NCI-H1436 treated with DMSO at 0.1 percent for 48 hours (cell line): Measurements from ENCODE around the gene NELFB.

ENCODE experiments used
- DNase-seq: peaks from one replicate; lab custom pipeline; 2025; lab: John Stamatoyannopoulos, UW

The NELFB gene

GRCh38 chr9:137281345-137282116 lies 26.4 kb downstream of the NELFB start:
- no peak for DNase-seq

DNA sequence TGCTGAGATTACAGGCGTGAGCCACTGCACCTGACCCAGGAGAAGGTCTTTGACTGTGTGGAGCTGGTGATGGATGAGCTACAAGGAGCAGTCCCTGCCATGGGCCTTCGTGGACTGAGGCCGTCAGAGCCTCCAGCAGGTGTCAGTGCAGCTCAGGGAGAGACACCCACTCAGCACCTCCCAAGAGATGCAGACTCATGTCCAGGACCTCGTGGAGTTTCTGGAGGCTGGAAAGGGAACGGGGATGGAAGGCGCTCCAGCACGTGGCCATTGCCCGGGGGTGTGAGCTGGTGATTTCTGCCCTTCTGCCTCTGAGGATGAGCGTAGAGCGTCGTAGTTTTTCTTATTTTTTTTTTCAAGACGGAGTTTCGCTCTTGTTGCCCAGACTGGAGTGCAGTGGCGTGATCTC lies 31.9 kb downstream of the NELFB start:
- no peak for DNase-seq

DNA sequence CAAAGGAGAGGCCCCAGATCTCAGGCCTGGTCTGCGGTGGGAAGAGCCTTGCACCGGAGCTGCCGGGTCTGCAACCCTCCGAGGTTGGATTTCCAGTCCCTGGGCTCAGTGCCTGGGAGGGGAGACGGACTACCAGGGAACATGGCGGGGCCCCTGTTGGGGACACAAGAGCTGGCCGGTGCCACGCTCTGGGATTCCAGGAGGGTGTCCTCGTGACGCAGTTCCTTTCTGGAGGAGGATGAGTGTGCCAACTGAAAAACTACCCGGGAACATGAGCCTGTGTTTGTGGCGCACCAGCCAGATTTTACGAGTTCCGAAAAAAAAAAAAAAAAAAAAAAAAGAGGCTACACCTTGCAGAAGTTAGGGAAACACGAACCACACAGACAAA lies 38.0 kb downstream of the NELFB start:
- DNase-seq: no peak

- DNase-seq: no peak
Measured at GRCh38 chr9:137293482-137294090, 38.5 kb downstream of the NELFB start.

DNA sequence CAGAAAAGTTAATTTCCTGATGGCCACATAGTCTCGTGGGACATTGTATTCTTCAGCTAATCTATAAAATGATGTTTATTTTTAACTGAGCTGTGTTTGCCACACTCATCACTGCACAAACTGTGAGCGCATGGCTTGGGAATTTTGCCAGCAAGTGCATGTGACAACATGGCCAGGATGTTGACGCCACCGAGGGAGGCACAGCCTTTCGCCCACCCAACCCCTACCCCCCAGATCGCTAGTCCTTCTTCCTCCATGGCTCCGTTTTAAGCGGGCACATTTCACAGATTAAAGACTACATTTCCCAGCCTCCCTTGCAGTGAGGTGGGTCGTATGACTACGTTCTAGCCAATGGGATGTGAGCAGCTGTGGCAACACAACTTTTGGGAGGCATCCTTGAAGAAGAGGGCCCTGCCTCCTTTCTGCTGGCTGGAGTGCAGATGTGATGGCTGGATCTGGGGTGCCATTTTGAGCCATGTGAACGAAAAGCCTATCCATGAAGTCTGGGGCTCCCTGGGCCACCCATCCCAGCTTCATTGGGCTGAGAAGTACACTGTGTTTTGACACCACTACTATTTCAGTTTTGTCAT lies 39.1 kb downstream of the NELFB start:
- DNase-seq: no peak

- DNase-seq: no peak
Measured at GRCh38 chr9:137294681-137295237, 39.6 kb downstream of the NELFB start.

DNA sequence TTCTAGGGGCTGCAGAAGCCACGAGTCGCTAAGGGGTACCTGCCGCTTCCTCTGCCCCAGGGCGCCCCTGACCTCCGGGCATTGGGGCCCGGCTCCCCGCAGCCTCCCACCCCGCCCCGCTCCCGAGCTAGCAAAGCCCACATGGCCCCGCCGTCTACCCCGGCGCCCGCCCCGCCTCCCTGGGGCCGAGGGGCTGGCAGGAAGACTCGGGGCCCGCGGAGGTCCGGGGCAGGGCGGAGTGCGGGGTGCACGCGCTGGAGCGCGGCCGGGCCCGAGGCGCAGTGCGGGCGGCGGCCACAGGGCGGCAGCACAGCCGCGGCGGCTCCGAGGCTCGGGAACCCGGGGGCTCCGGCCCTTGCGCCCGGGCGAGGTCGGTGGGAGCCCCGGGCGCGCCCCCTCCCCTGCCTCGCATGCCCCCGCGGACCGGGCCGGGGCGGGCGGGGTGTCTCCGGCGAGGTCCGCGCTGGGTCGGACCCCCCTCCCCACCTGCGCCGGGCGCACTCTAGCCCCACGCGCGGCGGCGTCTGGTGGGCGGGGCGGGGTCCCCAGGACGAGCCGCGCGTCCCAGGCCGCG lies 40.2 kb downstream of the NELFB start:
- DNase-seq: no peak

- no peak for DNase-seq
Measured at GRCh38 chr9:137295849-137296669, 40.9 kb downstream of the NELFB start.

DNA sequence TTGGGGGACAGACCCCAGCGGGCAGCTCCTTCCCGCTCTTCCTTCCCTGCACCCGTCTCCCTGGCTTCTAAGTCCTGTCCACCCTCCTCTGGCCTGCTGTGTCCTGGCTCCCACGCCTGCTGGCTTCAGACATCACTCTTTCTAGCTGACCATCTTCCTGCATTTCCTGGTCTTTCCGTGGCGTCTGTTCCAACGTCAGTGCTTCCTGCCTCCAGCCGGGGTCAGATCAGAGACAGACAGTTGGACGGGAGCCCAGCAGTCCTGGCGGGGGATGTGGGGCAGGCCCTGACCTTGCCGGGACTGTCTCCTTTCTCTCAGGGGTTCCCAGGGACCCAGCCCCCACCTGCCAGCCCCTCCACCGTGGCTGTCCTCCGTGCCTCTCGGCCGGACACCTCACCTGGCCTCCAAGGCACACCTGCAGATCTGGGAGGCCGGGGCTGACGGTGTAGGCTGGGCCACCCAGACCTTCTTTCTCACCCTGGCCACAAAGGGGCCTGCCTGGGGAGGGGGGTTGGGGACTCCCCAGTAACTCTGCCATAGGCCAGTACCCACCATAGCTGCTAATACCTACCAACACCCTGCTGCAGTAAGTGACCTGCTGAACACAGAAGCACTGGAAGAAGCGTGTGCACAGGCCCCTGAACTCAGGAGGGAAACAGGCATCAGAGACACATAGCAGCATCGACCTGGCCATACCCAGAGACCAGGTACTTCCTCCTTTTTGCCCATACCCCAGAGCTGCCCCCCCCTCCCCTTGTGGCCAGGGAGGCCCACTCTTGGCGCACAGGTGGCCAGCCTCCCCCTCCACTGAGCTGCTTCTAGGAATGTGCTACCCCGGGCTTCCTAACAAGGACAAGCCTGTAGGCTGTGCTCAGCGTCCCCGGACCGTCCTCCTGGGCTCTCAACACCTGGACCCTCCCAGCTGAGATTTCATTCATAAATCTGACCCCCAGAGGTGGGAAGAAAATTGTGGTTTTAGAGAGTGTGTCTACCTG lies 41.8 kb downstream of the NELFB start:
- DNase-seq: no peak

GRCh38 chr9:137297966-137298365 lies 42.8 kb downstream of the NELFB start:
- no peak for DNase-seq

- DNase-seq: no peak
Measured at GRCh38 chr9:137298401-137299202, 43.5 kb downstream of the NELFB start.

GRCh38 chr9:137299203-137299565 lies 44.1 kb downstream of the NELFB start:
- no peak for DNase-seq

DNA sequence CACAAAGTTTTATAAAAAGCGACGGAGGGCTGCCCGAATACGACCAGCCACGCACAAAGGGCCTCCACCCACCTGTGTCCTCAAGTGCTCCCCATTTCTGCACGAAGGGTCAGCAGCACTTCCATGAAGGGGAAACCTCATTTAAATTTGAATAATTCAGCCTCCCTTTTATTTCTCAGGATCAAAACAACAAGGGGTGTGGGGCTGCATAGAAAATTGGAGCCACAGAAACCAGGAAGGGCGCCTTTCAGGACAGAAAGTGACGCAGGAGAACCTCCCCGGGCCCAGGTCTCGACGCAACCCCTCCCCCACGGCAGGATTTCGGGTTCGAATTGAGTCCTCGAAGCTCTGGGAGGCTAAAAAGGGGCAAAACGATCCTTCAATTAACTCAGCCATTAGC lies 44.8 kb downstream of the NELFB start:
- no peak for DNase-seq

- no peak for DNase-seq
Measured at GRCh38 chr9:137300567-137301080, 45.5 kb downstream of the NELFB start.

DNA sequence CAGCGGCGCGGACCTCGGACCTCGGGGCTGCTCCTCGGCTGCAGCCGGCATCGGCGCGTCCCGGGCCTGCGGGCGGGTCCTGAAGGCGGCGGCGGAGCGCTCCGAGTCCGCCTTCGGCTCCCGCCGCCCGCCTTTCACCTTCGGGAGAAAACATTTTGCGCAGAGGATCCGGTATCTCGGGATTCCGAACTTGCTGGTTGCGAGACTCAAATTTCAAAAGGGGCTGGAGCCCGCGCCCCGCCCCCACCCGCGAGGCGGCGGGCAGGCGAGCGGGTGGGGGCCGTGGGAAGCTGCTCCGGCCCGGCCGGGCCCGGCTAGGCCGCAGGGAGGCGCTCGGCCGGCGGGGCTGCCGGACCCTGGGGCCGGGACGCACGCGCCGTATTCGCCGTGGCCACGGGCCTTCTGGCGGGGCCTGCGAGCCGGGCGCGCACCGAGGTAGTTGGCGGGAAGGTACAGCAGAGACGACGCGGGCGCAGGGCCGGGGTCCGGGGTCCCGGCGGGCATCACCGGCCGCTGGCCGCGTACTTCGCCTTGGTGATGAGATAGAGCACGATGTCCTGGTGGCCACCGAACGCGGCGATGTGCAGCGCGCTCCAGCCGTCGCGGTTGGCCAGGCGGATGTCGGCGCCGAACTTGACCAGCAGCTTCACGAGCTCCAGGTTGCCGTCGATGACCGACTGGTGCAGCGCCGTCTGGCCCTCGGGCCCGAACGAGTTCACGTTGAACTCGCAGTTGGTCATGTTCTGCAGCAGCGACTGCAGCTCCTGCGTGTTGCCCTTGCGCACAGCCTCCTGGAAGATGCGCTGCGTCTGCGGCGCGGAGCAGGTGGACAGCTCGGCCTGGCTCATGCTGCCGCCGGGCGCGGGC lies 46.2 kb downstream of the NELFB start:
- no peak for DNase-seq

GRCh38 chr9:137302118-137302448 lies 47.0 kb downstream of the NELFB start, which contains the start of gene NRARP:
Gene NRARP, minus strand, starts transcription at chr9:137302271. Its CDS starts 343 bp downstream, at chr9:137301928.
- DNase-seq: no peak

- DNase-seq: no peak
Measured at GRCh38 chr9:137302449-137303150, 47.5 kb downstream of the NELFB start.
